Measurements from ENCODE around the gene TRIM46.

The TRIM46 gene

GRCh38 chr1:155170101-155170785 is 3.4 kb upstream of the TRIM46 start:
- Histone ChIP-seq H3K4me3 (replicated peaks; ENCODE audit: low read depth, low read length) (no peak overlapping the region), H3K36me3 (ENCODE audit: control insufficient read depth, insufficient read depth, low read length) (peaks cover 5% of the 10 kb centered on the region), H3K27me3 (replicated peaks; ENCODE audit: control insufficient read depth, insufficient read depth, low read length) (no peaks in the 10 kb centered on the region)
- no peak for DNase-seq (ENCODE audit: extremely low read depth, insufficient read length)
- TF ChIP-seq, protein P1, sequence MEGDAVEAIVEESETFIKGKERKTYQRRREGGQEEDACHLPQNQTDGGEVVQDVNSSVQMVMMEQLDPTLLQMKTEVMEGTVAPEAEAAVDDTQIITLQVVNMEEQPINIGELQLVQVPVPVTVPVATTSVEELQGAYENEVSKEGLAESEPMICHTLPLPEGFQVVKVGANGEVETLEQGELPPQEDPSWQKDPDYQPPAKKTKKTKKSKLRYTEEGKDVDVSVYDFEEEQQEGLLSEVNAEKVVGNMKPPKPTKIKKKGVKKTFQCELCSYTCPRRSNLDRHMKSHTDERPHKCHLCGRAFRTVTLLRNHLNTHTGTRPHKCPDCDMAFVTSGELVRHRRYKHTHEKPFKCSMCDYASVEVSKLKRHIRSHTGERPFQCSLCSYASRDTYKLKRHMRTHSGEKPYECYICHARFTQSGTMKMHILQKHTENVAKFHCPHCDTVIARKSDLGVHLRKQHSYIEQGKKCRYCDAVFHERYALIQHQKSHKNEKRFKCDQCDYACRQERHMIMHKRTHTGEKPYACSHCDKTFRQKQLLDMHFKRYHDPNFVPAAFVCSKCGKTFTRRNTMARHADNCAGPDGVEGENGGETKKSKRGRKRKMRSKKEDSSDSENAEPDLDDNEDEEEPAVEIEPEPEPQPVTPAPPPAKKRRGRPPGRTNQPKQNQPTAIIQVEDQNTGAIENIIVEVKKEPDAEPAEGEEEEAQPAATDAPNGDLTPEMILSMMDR (IDR thresholded peaks at IDR 0.05; ENCODE audit: insufficient read depth, low read length, poor library complexity, severe bottlenecking) = no peak

DNA sequence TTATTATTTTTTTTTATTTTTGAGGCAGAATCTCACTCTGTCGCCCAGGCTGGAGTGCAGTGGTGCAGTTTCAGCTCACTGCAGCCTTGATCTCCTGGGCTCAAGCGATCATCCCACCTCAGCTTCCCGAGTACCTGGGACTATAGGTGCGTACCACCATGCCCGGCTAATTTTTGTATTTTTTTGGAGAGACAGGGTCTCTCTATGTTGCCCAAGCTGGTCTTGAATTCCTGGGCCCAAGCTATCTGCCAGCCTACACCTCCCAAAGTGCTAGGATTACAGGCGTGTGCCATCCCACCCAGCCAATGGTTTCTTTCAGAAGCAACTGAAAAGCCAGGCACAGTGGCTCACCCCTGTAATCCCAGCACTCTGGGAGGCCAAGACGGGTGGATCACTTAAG is 2.8 kb upstream of the TRIM46 start:
- no peak for DNase-seq (ENCODE audit: extremely low read depth, insufficient read length)
- TF ChIP-seq, protein P1 (IDR thresholded peaks at IDR 0.05; ENCODE audit: insufficient read depth, low read length, poor library complexity, severe bottlenecking) = no peak
- H3K27me3 ChIP-seq (replicated peaks; ENCODE audit: control insufficient read depth, insufficient read depth, low read length) = no peaks in the 10 kb centered on the region
- no peak overlapping the region for H3K4me3 ChIP-seq (replicated peaks; ENCODE audit: low read depth, low read length)
- peaks cover 5% of the 10 kb centered on the region for H3K36me3 ChIP-seq (ENCODE audit: control insufficient read depth, insufficient read depth, low read length)

- Histone ChIP-seq H3K4me3 (replicated peaks; ENCODE audit: low read depth, low read length) (peak overlapping the region; percentile 98), H3K36me3 (ENCODE audit: control insufficient read depth, insufficient read depth, low read length) (peaks cover 5% of the 10 kb centered on the region), H3K27me3 (replicated peaks; ENCODE audit: control insufficient read depth, insufficient read depth, low read length) (no peaks in the 10 kb centered on the region)
- TF ChIP-seq, protein P1 (IDR thresholded peaks at IDR 0.05; ENCODE audit: insufficient read depth, low read length, poor library complexity, severe bottlenecking) = no peak
- DNase-seq (ENCODE audit: extremely low read depth, insufficient read length) = no peak
Measured at GRCh38 chr1:155171836-155172731, 1.6 kb upstream of the TRIM46 start.

GRCh38 chr1:155172732-155173477 is 744 bp upstream of the TRIM46 start, which contains the start of gene KRTCAP2:
Gene KRTCAP2, minus strand, starts transcription at chr1:155173304. Its CDS starts 80 bp downstream, at chr1:155173224.
- TF ChIP-seq, protein P1 (IDR thresholded peaks at IDR 0.05; ENCODE audit: insufficient read depth, low read length, poor library complexity, severe bottlenecking) = peak; percentile 96
- Histone ChIP-seq H3K36me3 (ENCODE audit: control insufficient read depth, insufficient read depth, low read length) (peaks cover 5% of the 10 kb centered on the region), H3K27me3 (replicated peaks; ENCODE audit: control insufficient read depth, insufficient read depth, low read length) (no peaks in the 10 kb centered on the region), H3K4me3 (replicated peaks; ENCODE audit: low read depth, low read length) (peak within 1 kb of the TSS; percentile 98)
- peak; percentile 90 for DNase-seq (ENCODE audit: extremely low read depth, insufficient read length)

- TF ChIP-seq, protein P1 (IDR thresholded peaks at IDR 0.05; ENCODE audit: insufficient read depth, low read length, poor library complexity, severe bottlenecking) = no peak
- Histone ChIP-seq H3K4me3 (replicated peaks; ENCODE audit: low read depth, low read length) (no peak overlapping the region), H3K36me3 (ENCODE audit: control insufficient read depth, insufficient read depth, low read length) (peaks cover 3% of the 10 kb centered on the region), H3K27me3 (replicated peaks; ENCODE audit: control insufficient read depth, insufficient read depth, low read length) (no peaks in the 10 kb centered on the region)
- no peak for DNase-seq (ENCODE audit: extremely low read depth, insufficient read length)
Measured at GRCh38 chr1:155174324-155175280, 953 bp downstream of the TRIM46 start.
